Right lobe of liver (tissue), 6 donors: Measurements from ENCODE around the gene SETD5. TPM values are rescaled to one million over a fixed set of nuclear protein-coding genes. Genes with fewer than 3 reads are reported as not detected.

Source experiments
- ATAC-seq, 4 donors: fragments of 200-7000 bp; cut with Tn5 transposase; one replicate each; pipeline ENCODE4 v1.9.1; 2020; ENCODE audit warnings: mild to moderate bottlenecking in 4 of 4, moderate library complexity in 4 of 4
- DNase-seq, 3 donors: peaks; one replicate each; pipeline ENCODE4 v3.0.0-alpha.2; 2020
- H3K27ac ChIP-seq, 3 donors: fragments of 200-600 bp; one replicate each; pipeline ENCODE4 v1.8.0; 2022
- H3K27me3 ChIP-seq, 2 donors: fragments of 200-600 bp; one replicate each; pipeline ENCODE4 v1.8.0; 2022
- H3K36me3 ChIP-seq, 4 donors: fragments of 200-600 bp; sonication (generic) in 1 of 4; one replicate each; pipeline versions ENCODE4 v1.5.1 to v1.8.0; 2017 to 2022; ENCODE audit warnings: control low read depth in 1 of 4
- H3K4me1 ChIP-seq, 4 donors: fragments of 200-600 bp; sonication (generic) in 1 of 4; one replicate each; pipeline versions ENCODE4 v1.5.1 to v1.8.0; 2017 to 2022; ENCODE audit warnings: control low read depth in 1 of 4
- H3K4me3 ChIP-seq, 3 donors: fragments of 200-600 bp; one replicate each; pipeline ENCODE4 v1.8.0; 2022
- H3K9me3 ChIP-seq, 4 donors: fragments of 200-600 bp; sonication (generic) in 1 of 4; one replicate each; pipeline versions ENCODE4 v1.5.1 to v1.8.0; 2017 to 2022; ENCODE audit warnings: control low read depth in 1 of 4
- POLR2A ChIP-seq: fragments of 450-650 bp; IDR thresholded peaks from one replicate; pipeline ENCODE4 v1.6.1; 2017; ENCODE audit warnings: antibody characterized with exemption, mild to moderate bottlenecking
- WGBS: methylation state at CpG from one replicate; pipeline ENCODE4 v1.1.6; 2018; ENCODE audit warnings: low coverage, low lambda C conversion rate; ENCODE audit not compliant: insufficient coverage; ENCODE audit errors: missing lambda C conversion rate; 5-methylcytosine and 5-hydroxymethylcytosine counted together
- intact Hi-C, 2 donors: fragments of 100-400 bp; cut with DNase I; formaldehyde crosslinking; loops; one replicate each; pipeline versions ENCODE4 v1.11.2 to v1.14.1; 2022
- total RNA-seq, 6 experiments: library from RNA; depleted of rRNA in 2 of 6; stranded (reverse); fragments of >200 nt in 2 of 6; fragmentation: NEBNext Ultra II Directional in 3 of 6; extraction: Animal tissue kit (Norgen Biotek cat#: 25700) in 3 of 6; gene quantifications; one replicate each; pipeline versions ENCODE4 v1.1.0 to v1.2.4, GENCODE V29; 2016 to 2023
- TF ChIP-seq, protein P1 (sequence below), 4 donors: fragments of 200-600 bp in 3 of 4; fragments of 450-650 bp in 1 of 4; IDR thresholded peaks; one replicate each; pipeline versions ENCODE4 v1.5.1 to v1.8.0; 2016 to 2022; ENCODE audit warnings: antibody characterized with exemption in 4 of 4, mild to moderate bottlenecking in 2 of 4
- donor health status: DM: no; HTN: yes; CAD: no.
- donor health status: DM: no; HTN: no; CAD: no.
- donor health status: DM: no; HTN: no; CAD: no.
- donor health status: DM: no; HTN: yes; CAD: no.
- donor health status: DM: no; HTN: yes; CAD: no.

The SETD5 gene
- total RNA-seq, 6 experiments from 2014 or later, result 38.7 to 71.4 (median 52.3) TPM

DNA sequence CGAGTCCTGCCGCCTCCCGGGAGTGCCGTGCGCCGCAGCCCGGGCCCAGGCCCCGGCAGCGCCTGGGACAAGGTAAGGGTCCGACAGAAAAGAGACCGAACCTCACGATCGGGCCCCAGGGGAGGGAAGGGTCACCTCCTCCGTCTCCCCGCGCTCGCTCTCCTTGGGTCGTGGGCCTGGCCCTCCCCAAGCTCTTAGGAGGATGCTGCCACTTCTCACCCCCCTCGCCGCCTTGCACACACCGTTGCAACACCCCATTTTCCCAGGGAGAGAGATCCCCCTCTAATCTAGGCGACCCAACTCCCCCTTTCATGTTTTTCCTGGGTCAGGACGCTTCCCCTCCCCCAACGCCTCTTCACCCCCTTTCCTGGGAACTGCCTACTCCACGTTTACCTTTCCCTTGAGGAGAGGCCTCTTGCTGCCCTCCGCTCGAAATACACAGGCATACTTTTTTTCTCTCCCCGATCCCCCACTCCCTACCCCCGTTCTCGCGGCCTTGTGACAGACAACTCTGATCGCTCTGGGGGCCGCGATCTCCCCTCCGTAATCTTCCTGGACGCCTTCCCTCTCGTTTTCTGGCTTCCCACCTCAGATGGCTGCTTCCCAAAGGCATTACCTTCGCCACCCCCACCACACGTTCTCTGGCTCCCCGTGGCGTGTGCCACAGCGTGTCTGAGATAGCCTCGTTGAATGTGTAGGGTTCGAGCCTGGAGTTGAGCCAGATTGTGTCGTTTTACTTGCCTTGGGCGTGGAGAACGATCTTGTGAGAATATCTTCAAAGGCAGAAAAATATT lies 688 bp downstream of the SETD5 start:
- Histone ChIP-seq H3K27ac (peak overlapping the region; percentile 91 to 96 (median 94)), H3K4me1 (peaks cover 2 to 54% (median 27%) of the 10 kb centered on the region in 4 donors), H3K27me3 (no peaks in the 10 kb centered on the region), H3K4me3 (peak overlapping the region; percentile 84 to 87 (median 86)), H3K9me3 (no peaks in the 10 kb centered on the region), H3K36me3 (peaks cover 0 to 7% (median 2%) of the 10 kb centered on the region in 4 donors)
- under 1% methylated on average over 33 of the region's 47 CpGs for WGBS
- intact Hi-C loops, result no loop called here
- ATAC-seq (no peak), DNase-seq (peak; percentile 44 to 66 (median 64))
- no peak for TF ChIP-seq POLR2A
- TF ChIP-seq, protein P1, sequence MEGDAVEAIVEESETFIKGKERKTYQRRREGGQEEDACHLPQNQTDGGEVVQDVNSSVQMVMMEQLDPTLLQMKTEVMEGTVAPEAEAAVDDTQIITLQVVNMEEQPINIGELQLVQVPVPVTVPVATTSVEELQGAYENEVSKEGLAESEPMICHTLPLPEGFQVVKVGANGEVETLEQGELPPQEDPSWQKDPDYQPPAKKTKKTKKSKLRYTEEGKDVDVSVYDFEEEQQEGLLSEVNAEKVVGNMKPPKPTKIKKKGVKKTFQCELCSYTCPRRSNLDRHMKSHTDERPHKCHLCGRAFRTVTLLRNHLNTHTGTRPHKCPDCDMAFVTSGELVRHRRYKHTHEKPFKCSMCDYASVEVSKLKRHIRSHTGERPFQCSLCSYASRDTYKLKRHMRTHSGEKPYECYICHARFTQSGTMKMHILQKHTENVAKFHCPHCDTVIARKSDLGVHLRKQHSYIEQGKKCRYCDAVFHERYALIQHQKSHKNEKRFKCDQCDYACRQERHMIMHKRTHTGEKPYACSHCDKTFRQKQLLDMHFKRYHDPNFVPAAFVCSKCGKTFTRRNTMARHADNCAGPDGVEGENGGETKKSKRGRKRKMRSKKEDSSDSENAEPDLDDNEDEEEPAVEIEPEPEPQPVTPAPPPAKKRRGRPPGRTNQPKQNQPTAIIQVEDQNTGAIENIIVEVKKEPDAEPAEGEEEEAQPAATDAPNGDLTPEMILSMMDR (IDR thresholded peaks at IDR 0.05), result no peak

GRCh38 chr3:9398700-9399336 lies 1.4 kb downstream of the SETD5 start:
- intact Hi-C loops, result no loop called here
- Histone ChIP-seq H3K27me3 (no peaks in the 10 kb centered on the region), H3K4me1 (peaks cover 2 to 60% (median 28%) of the 10 kb centered on the region in 4 donors), H3K27ac (peak overlapping the region; percentile 91 to 96 (median 94)), H3K4me3 (peak overlapping the region; percentile 84 to 87 (median 86)), H3K9me3 (no peaks in the 10 kb centered on the region), H3K36me3 (peaks cover 0 to 2% (median 0%) of the 10 kb centered on the region in 4 donors)
- under 1% methylated on average over 7 of the region's 7 CpGs for WGBS
- no peak for ATAC-seq
- no peak for TF ChIP-seq POLR2A
- TF ChIP-seq, protein P1 (IDR thresholded peaks at IDR 0.05), result no peak
- no peak for DNase-seq

GRCh38 chr3:9399337-9399703 lies 1.9 kb downstream of the SETD5 start:
- H3K36me3 ChIP-seq, result no peaks in the 10 kb centered on the region
- intact Hi-C loops, result no loop called here
- H3K4me1 ChIP-seq, result peaks cover 2 to 61% (median 28%) of the 10 kb centered on the region in 4 donors
- TF ChIP-seq POLR2A, result no peak
- TF ChIP-seq, protein P1 (IDR thresholded peaks at IDR 0.05), result no peak
- peak overlapping the region; percentile 91 to 96 (median 94) for H3K27ac ChIP-seq
- peak overlapping the region; percentile 84 to 87 (median 86) for H3K4me3 ChIP-seq
- H3K9me3 ChIP-seq, result no peaks in the 10 kb centered on the region
- DNase-seq, result no peak
- no peaks in the 10 kb centered on the region for H3K27me3 ChIP-seq
- 2% methylated on average over 2 of the region's 2 CpGs for WGBS
- ATAC-seq, result no peak

GRCh38 chr3:9399746-9400145 lies 2.3 kb downstream of the SETD5 start:
- Histone ChIP-seq H3K36me3 (no peaks in the 10 kb centered on the region), H3K4me3 (peak overlapping the region; percentile 84 to 87 (median 86)), H3K9me3 (no peaks in the 10 kb centered on the region), H3K27ac (peak overlapping the region; percentile 91 to 96 (median 94)), H3K4me1 (peaks cover 2 to 63% (median 29%) of the 10 kb centered on the region in 4 donors), H3K27me3 (no peaks in the 10 kb centered on the region)
- WGBS, result 0% methylated on average over 2 of the region's 3 CpGs
- DNase-seq, result peak; percentile 52 to 76 (median 72)
- ATAC-seq, result peak; percentile 2 to 9 (median 4)
- intact Hi-C loops, result no loop called here
- TF ChIP-seq, protein P1 (IDR thresholded peaks at IDR 0.05), result no peak
- peak; percentile 28 for TF ChIP-seq POLR2A
